IMR-90 (cell line): Measurements from ENCODE around the gene SLC38A11. TPM values are rescaled to one million over a fixed set of nuclear protein-coding genes. Genes with fewer than 3 reads are reported as not detected.

Source experiments
- ATAC-seq: fragments of 200-7000 bp; cut with Tn5 transposase; 2 replicates; pipeline ENCODE4 v1.9.1; 2020; ENCODE audit warnings: low read depth, mild to moderate bottlenecking, moderate library complexity
- BruUV-seq: library from RNA; stranded (reverse); fragments of 400-500 nt; replicated peaks from 2 replicates; lab custom pipeline; 2021; lab: Mats Ljungman, UMichigan
- CTCF ChIA-PET: fragments of 300-600 bp; formaldehyde crosslinking; extraction: SDS; loops from one replicate; lab custom pipeline; 2021; ENCODE audit warnings: antibody characterized with exemption; lab: Yijun Ruan, JAX
- POLR2A ChIA-PET: fragments of 300-600 bp; sonication (Branson Sonifier 250); formaldehyde crosslinking; loops from one replicate; lab custom pipeline; 2022; ENCODE audit warnings: antibody characterized with exemption; ENCODE audit not compliant: unreplicated experiment; lab: Charles Lee
- DNase-seq: peaks from one replicate; pipeline ENCODE4 v3.0.0; 2013
- H2AFZ ChIP-seq: replicated peaks from 2 replicates; pipeline ENCODE3; 2013; ENCODE audit warnings: low read length, mild to moderate bottlenecking; ENCODE audit not compliant: poor library complexity
- H2AK5ac ChIP-seq: 2 replicates; pipeline ENCODE4 v1.6.1; 2013; ENCODE audit warnings: low read depth, low read length, inconsistent platforms
- H2AK9ac ChIP-seq: replicated peaks from 2 replicates; pipeline ENCODE3; 2013; ENCODE audit warnings: mild to moderate bottlenecking, low read depth, low read length, moderate library complexity; ENCODE audit not compliant: poor library complexity
- H2BK120ac ChIP-seq: 2 replicates; pipeline ENCODE4 v1.6.1; 2013; ENCODE audit warnings: low read depth, low read length, inconsistent platforms
- H2BK15ac ChIP-seq: 3 replicates; pipeline ENCODE4 v1.6.1; 2013; ENCODE audit warnings: low read depth, low read length, inconsistent platforms
- H2BK20ac ChIP-seq: 2 replicates; pipeline ENCODE4 v1.6.1; 2013; ENCODE audit warnings: low read depth, mild to moderate bottlenecking, inconsistent platforms, low read length, moderate library complexity
- H2BK5ac ChIP-seq: 2 replicates; pipeline ENCODE4 v1.6.1; 2013; ENCODE audit warnings: mild to moderate bottlenecking, low read depth, low read length, inconsistent platforms; ENCODE audit not compliant: poor library complexity, severe bottlenecking
- H3K14ac ChIP-seq: replicated peaks from 2 replicates; pipeline ENCODE4 v1.6.1; 2013; ENCODE audit warnings: low read depth, low read length, inconsistent platforms
- H3K18ac ChIP-seq: 2 replicates; pipeline ENCODE4 v1.6.1; 2013; ENCODE audit warnings: low read depth, low read length, control low read depth
- H3K23ac ChIP-seq: 2 replicates; pipeline ENCODE4 v1.6.1; 2013; ENCODE audit warnings: low read depth, low read length, inconsistent platforms
- H3K27ac ChIP-seq: 2 replicates; pipeline ENCODE4 v1.5.1; 2013; ENCODE audit warnings: mild to moderate bottlenecking, control low read depth, low read length; ENCODE audit not compliant: insufficient read depth
- H3K27me3 ChIP-seq: 2 replicates; pipeline ENCODE4 v1.6.1; 2013; ENCODE audit warnings: low read length; ENCODE audit not compliant: control insufficient read depth, insufficient read depth
- H3K36me3 ChIP-seq: 2 replicates; pipeline ENCODE4 v1.6.1; 2013; ENCODE audit warnings: low read length, mixed read lengths; ENCODE audit not compliant: control insufficient read depth, insufficient read depth
- H3K4ac ChIP-seq: 2 replicates; pipeline ENCODE4 v1.6.1; 2013; ENCODE audit warnings: low read depth, low read length, inconsistent platforms
- H3K4me1 ChIP-seq: 2 replicates; pipeline ENCODE4 v1.6.1; 2013; ENCODE audit warnings: low read length, mixed read lengths; ENCODE audit not compliant: control insufficient read depth, insufficient read depth
- H3K4me2 ChIP-seq: 2 replicates; pipeline ENCODE4 v1.6.1; 2013; ENCODE audit warnings: low read depth, mild to moderate bottlenecking, control low read depth, low read length, moderate library complexity
- H3K4me3 ChIP-seq: 2 replicates; pipeline ENCODE4 v1.5.1; 2013; ENCODE audit warnings: low read depth, mild to moderate bottlenecking, control low read depth, low read length, moderate library complexity; ENCODE audit not compliant: insufficient read depth
- H3K56ac ChIP-seq: 2 replicates; pipeline ENCODE4 v1.6.1; 2013; ENCODE audit warnings: low read length, inconsistent platforms; ENCODE audit not compliant: insufficient read depth; ENCODE audit errors: extremely low read depth
- H3K79me1 ChIP-seq, 2 experiments: 2 replicates each; pipeline ENCODE4 v1.6.1; 2013; ENCODE audit warnings: low read length in 2 of 2, inconsistent platforms in 1 of 2, low read depth in 1 of 2
- H3K9ac ChIP-seq: 2 replicates; pipeline ENCODE4 v1.6.1; 2013; ENCODE audit warnings: low read depth, low read length, control low read depth
- H3K9me1 ChIP-seq: 2 replicates; pipeline ENCODE4 v1.6.1; 2013; ENCODE audit warnings: low read length, inconsistent platforms; ENCODE audit not compliant: insufficient read depth
- H3K9me3 ChIP-seq: 2 replicates; pipeline ENCODE4 v1.6.1; 2013; ENCODE audit warnings: low read length; ENCODE audit not compliant: control insufficient read depth, insufficient read depth
- H4K20me1 ChIP-seq: 2 replicates; pipeline ENCODE4 v1.6.1; 2013; ENCODE audit warnings: low read length, inconsistent platforms; ENCODE audit not compliant: insufficient read depth
- H4K5ac ChIP-seq: 2 replicates; pipeline ENCODE4 v1.6.1; 2013; ENCODE audit warnings: mild to moderate bottlenecking, low read depth, low read length, control low read depth
- H4K8ac ChIP-seq, 2 experiments: 2 replicates each; pipeline ENCODE4 v1.6.1; 2013; ENCODE audit warnings: low read depth in 2 of 2, low read length in 2 of 2, control low read depth in 1 of 2, inconsistent platforms in 1 of 2
- H4K91ac ChIP-seq: 2 replicates; pipeline ENCODE4 v1.6.1; 2013; ENCODE audit warnings: low read depth, low read length, inconsistent platforms; ENCODE audit not compliant: insufficient read depth
- CEBPB ChIP-seq: IDR thresholded peaks from 2 replicates; pipeline ENCODE4 v1.6.1; 2012; ENCODE audit warnings: low read depth, low read length, improper control_type of control experiment
- CTCF ChIP-seq: conservative IDR thresholded peaks from 2 replicates; pipeline ENCODE4 v1.5.1; 2012; ENCODE audit warnings: mild to moderate bottlenecking, low read depth, low read length, improper control_type of control experiment
- MAFK ChIP-seq: IDR thresholded peaks from 2 replicates; pipeline ENCODE4 v1.6.1; 2012; ENCODE audit warnings: low read depth, low read length, improper control_type of control experiment
- MAZ ChIP-seq: IDR thresholded peaks from 2 replicates; pipeline ENCODE4 v1.6.1; 2012; ENCODE audit warnings: low read depth, mild to moderate bottlenecking, low read length, improper control_type of control experiment, moderate library complexity, borderline replicate concordance
- NFE2L2 ChIP-seq: fragments of 150-350 bp; IDR thresholded peaks from 2 replicates; pipeline ENCODE4 v1.6.1; 2016; ENCODE audit warnings: low read depth, mild to moderate bottlenecking, low read length
- POLR2A ChIP-seq: IDR thresholded peaks from 2 replicates; pipeline ENCODE4 v1.6.1; 2012; ENCODE audit warnings: mild to moderate bottlenecking, low read depth, low read length
- RAD21 ChIP-seq: IDR thresholded peaks from 2 replicates; pipeline ENCODE4 v1.6.1; 2012; ENCODE audit warnings: low read length, improper control_type of control experiment
- RCOR1 ChIP-seq: IDR thresholded peaks from 2 replicates; pipeline ENCODE4 v1.6.1; 2012; ENCODE audit warnings: mild to moderate bottlenecking, low read length, improper control_type of control experiment; ENCODE audit not compliant: insufficient replicate concordance
- USF2 ChIP-seq: fragments of 150-350 bp; IDR thresholded peaks from 2 replicates; pipeline ENCODE4 v1.6.1; 2017; ENCODE audit warnings: mild to moderate bottlenecking, antibody characterized with exemption, low read length, low read depth
- dilution Hi-C: fragments of 300-500 bp; cut with HindIII; formaldehyde crosslinking; loops from one replicate; pipeline ENCODE4 v1.14.3; 2018; ENCODE audit warnings: low sequenced_read_pairs; ENCODE audit not compliant: unreplicated experiment
- in situ Hi-C: fragments of 300-500 bp; cut with MboI; formaldehyde crosslinking; loops from 3 replicates; pipeline ENCODE4 v1.14.3; 2019; ENCODE audit warnings: low sequenced_read_pairs, inconsistent platforms, mixed read lengths
- intact Hi-C: fragments of 100-400 bp; cut with micrococcal nuclease; formaldehyde crosslinking; loops from 2 replicates; pipeline ENCODE4 v1.10.0; 2022
- polyA plus RNA-seq, 3 experiments: library from polyadenylated mRNA; depleted of rRNA; stranded (reverse); fragments of >200 nt; gene quantifications; 2 replicates each; pipeline ENCODE4 v1.2.3, GENCODE V29; 2012; ENCODE audit warnings: low replicate concordance in 1 of 3
- total RNA-seq: library from RNA; depleted of rRNA; stranded (reverse); fragments of >200 nt; gene quantifications from 2 replicates; pipeline ENCODE4 v1.2.3, GENCODE V29; 2012

SLC38A11 gene
- total and polyA plus RNA-seq, 2 of the 4 experiments (the other 2 are of a cell fraction), result 0.18 to 0.21 TPM

GRCh38 chr2:164877927-164878326, 77.4 kb downstream of the SLC38A11 start:
- no peak overlapping the region for H3K4me2 ChIP-seq
- TF ChIP-seq USF2 (no peak), CEBPB (no peak), POLR2A (no peak), NFE2L2 (no peak), MAZ (no peak), MAFK (no peak), RCOR1 (no peak), CTCF (no peak), RAD21 (no peak)
- H2BK15ac ChIP-seq, result no peak overlapping the region
- H3K14ac ChIP-seq, result no peak overlapping the region
- no peaks in the 10 kb centered on the region for H3K4me1 ChIP-seq
- H3K4ac ChIP-seq, result no peak overlapping the region
- H3K27me3 ChIP-seq, result peaks cover 2% of the 10 kb centered on the region; the same call in 1 of the 2 replicates
- ATAC-seq, result no peak
- BruUV-seq, result no TSS peak
- no peak overlapping the region for H2AK9ac ChIP-seq
- no peak overlapping the region for H4K8ac ChIP-seq
- POLR2A ChIA-PET, result no interaction called here
- no peak overlapping the region for H2BK20ac ChIP-seq
- no peak overlapping the region for H3K23ac ChIP-seq
- no peak overlapping the region for H2BK120ac ChIP-seq
- H2AFZ ChIP-seq, result no peak overlapping the region
- no peaks in the 10 kb centered on the region for H3K79me1 ChIP-seq
- no peak overlapping the region for H4K5ac ChIP-seq
- no peak overlapping the region for H3K27ac ChIP-seq
- DNase-seq, result no peak
- H3K36me3 ChIP-seq, result no peaks in the 10 kb centered on the region
- intact Hi-C loops, result no loop called here
- CTCF ChIA-PET, result no interaction called here
- H3K4me3 ChIP-seq, result no peak overlapping the region
- dilution Hi-C loops, result no loop called here
- H3K56ac ChIP-seq, result no peak overlapping the region
- H3K9me1 ChIP-seq, result no peaks in the 10 kb centered on the region
- no peak overlapping the region for H4K91ac ChIP-seq
- in situ Hi-C loops, result no loop called here
- H4K20me1 ChIP-seq, result no peaks in the 10 kb centered on the region
- H3K9ac ChIP-seq, result no peak overlapping the region
- H2AK5ac ChIP-seq, result no peak overlapping the region
- no peaks in the 10 kb centered on the region for H3K9me3 ChIP-seq
- no peak overlapping the region for H2BK5ac ChIP-seq
- no peak overlapping the region for H3K18ac ChIP-seq
